T-helper 1 cell treated with Interleukin-12 subunit alpha and Interleukin-12 subunit beta and Interleukin-4 antibody, amounts not matched to agents 30 μg/mL and 1 μg/mL, for 36 hours (primary cell): ENCODE results near the gene DBNDD1.
"Not testable (repeated sequence)": the region's sequence is repeated elsewhere in the genome, so short reads cannot be mapped to it uniquely, and the experiment has no call there.

Experiments
- H3K27ac Mint-ChIP-seq: one replicate; pipeline ENCODE4 v1.8.0; 2021; ENCODE audit warnings: mild to moderate bottlenecking, mixed read lengths
- H3K27me3 Mint-ChIP-seq: one replicate; pipeline ENCODE4 v1.8.0; 2021; ENCODE audit warnings: low read depth, mixed read lengths
- H3K36me3 Mint-ChIP-seq: one replicate; pipeline ENCODE4 v1.8.0; 2021; ENCODE audit warnings: low read depth, mixed read lengths
- H3K4me1 Mint-ChIP-seq: one replicate; pipeline ENCODE4 v1.8.0; 2021; ENCODE audit warnings: low read depth, mixed read lengths
- H3K4me3 Mint-ChIP-seq: one replicate; pipeline ENCODE4 v1.8.0; 2021; ENCODE audit warnings: mild to moderate bottlenecking, moderate library complexity, mixed read lengths
- H3K9me3 Mint-ChIP-seq: one replicate; pipeline ENCODE4 v1.8.0; 2021; ENCODE audit warnings: mixed read lengths

Gene DBNDD1

DNA sequence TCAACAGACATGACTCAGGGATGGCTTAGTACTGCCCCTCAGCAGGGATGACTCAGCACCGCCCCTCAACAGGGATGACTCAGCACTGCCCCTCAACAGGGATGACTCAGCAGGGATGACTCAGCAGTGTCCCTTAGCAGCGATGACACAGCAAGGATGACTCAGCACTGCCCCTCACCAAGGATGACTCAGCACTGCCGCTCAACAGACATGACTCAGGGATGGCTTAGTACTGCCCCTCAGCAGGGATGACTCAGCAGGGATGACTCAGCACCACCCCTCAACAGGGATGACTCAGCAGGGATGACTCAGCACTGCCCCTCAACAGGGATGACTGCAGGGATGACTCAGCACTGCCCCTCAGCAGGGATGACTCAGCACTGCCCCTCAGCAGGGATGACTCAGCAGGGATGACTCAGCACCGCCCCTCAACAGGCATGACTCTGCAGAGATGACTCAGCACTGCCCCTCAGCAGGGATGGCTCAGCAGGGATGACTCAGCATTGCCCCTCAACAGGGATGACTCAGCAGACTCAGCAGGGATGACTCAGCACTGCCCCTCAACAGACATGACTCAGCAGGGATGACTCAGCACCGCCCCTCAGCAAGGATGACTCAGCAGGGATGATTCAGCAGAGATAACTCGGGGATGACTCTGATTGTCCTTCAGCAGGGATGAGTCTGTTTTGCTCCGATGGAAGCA lies 23.6 kb downstream of the DBNDD1 start:
- Mint-ChIP-seq H3K4me3 (peak overlapping the region; percentile 21), H3K9me3 (peaks cover 30% of the 10 kb centered on the region)

DNA sequence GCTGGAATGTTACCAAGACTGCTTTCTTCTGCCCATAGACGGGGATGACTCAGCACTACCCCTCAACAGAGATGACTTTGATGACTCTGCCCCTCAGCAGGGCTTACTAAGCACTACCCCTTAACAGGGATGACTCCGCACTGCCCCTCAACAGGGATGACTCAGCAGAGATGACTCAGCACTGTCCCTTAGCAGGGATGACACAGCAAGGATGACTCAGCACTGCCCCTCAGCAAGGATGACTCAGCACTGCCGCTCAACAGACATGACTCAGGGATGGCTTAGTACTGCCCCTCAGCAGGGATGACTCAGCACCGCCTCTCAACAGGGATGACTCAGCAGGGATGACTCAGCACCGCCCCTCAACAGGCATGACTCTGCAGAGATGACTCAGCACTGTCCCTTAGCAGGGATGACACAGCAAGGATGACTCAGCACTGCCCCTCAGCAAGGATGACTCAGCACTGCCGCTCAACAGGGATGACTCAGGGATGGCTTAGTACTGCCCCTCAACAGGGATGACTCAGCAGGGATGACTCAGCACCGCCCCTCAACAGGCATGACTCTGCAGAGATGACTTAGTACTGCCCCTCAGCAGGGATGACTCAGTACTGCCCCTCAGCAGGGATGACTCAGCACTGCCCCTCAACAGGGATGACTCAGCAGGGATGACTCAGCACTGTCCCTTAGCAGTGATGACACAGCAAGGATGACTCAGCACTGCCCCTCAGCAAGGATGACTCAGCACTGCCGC lies 24.4 kb downstream of the DBNDD1 start:
- not testable (repeated sequence) for H3K4me3 Mint-ChIP-seq, H3K4me1 Mint-ChIP-seq, H3K27me3 Mint-ChIP-seq
- Mint-ChIP-seq H3K36me3 (peaks cover 68% of the 10 kb centered on the region), H3K27ac (peak overlapping the region; percentile 89), H3K9me3 (peaks cover 30% of the 10 kb centered on the region)

More for the DNA sequence above, 23.6 kb downstream of the DBNDD1 start:
- Mint-ChIP-seq H3K36me3 (peaks cover 63% of the 10 kb centered on the region), H3K27ac (peak overlapping the region; percentile 89)
- not testable (repeated sequence) for H3K4me1 Mint-ChIP-seq, H3K27me3 Mint-ChIP-seq

DNA sequence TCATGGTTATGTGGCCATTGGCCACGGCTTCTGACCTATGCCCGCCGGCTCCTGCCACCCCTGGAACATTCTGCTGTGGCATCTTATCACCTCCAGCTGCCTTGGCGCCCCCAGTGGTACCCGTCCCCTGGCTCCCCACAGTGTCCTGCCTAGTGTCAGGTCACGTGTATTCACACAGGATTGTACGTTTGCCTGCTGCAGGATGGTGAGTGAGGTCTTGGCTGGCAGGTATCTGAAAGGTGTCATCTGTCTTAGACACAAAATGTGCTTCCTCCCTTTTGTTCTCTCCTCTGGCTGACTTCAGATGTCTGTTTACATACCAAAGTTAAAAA lies 24.9 kb downstream of the DBNDD1 start:
- Mint-ChIP-seq H3K4me1 (peaks cover 3% of the 10 kb centered on the region), H3K36me3 (peaks cover 68% of the 10 kb centered on the region), H3K4me3 (no peak overlapping the region)

DNA sequence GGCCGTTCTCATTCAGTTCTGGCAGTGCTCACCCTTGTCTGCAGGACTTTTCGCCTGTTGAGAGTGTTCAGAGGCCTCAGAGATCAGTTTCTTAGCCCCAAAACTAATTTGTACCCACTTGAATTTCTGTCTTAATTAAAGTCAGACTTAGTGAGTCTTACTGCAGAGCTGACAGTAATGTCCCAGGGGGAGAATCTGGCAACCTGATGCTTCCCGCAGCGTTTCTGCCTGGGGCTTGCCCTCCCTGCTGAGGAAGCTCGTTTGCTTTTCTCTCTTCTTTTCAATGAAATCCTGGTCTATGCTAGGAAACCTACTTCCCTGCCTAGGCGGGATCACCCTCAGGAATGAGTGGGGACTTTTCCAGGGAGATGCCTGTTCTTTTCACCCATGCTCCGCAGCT lies 25.3 kb downstream of the DBNDD1 start:
- Mint-ChIP-seq H3K27ac (no peak overlapping the region), H3K36me3 (peaks cover 71% of the 10 kb centered on the region), H3K4me3 (no peak overlapping the region), H3K9me3 (peaks cover 30% of the 10 kb centered on the region), H3K4me1 (peaks cover 3% of the 10 kb centered on the region), H3K27me3 (no peaks in the 10 kb centered on the region)

More for the DNA sequence above, 24.9 kb downstream of the DBNDD1 start:
- no peaks in the 10 kb centered on the region for H3K27me3 Mint-ChIP-seq
- peaks cover 30% of the 10 kb centered on the region for H3K9me3 Mint-ChIP-seq
- peak overlapping the region; percentile 89 for H3K27ac Mint-ChIP-seq

DNA sequence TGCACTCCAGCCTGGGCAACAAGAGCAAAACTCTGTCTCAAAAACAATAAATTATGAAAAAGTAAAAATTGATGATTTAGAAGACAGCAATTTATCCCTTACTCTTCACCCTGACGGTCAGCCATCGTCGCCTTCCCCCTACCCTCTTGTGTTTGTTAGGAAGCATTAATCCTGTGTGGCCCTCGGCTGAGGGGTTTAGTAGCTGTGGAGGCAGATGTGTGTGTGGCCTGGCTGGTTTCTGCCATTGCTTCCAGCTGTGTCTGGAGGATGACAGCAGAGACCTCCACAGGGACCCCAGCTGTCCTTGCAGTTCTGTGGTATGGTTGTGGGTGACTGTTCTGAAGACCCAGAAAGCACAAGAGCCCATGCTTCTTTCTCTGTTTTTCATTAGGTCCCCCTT lies 25.9 kb downstream of the DBNDD1 start:
- no peak overlapping the region for H3K4me3 Mint-ChIP-seq
- H3K4me1 Mint-ChIP-seq, result peaks cover 3% of the 10 kb centered on the region
- H3K9me3 Mint-ChIP-seq, result peaks cover 30% of the 10 kb centered on the region
- H3K36me3 Mint-ChIP-seq, result peaks cover 70% of the 10 kb centered on the region
- H3K27ac Mint-ChIP-seq, result no peak overlapping the region
- no peaks in the 10 kb centered on the region for H3K27me3 Mint-ChIP-seq

DNA sequence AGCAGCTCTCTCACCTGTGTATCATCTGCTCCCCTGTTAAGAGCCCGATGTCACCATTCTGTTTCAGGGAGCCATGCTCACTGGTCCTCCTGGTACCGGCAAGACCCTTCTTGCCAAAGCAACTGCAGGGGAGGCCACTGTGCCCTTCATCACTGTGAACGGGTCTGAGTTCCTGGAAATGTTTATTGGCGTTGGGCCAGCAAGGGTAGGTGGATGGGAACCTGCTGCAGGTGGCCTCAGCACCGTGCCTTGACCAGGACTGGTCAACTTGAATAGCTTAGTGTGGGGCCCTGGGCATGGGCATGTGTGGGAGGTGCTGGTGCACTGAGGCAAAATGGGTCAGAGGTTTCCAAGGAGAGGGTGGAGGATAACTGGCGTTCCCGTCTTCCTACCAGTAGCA lies 28.5 kb downstream of the DBNDD1 start:
- H3K4me1 Mint-ChIP-seq, result peaks cover 3% of the 10 kb centered on the region
- H3K9me3 Mint-ChIP-seq, result peaks cover 25% of the 10 kb centered on the region
- H3K36me3 Mint-ChIP-seq, result peaks cover 65% of the 10 kb centered on the region

DNA sequence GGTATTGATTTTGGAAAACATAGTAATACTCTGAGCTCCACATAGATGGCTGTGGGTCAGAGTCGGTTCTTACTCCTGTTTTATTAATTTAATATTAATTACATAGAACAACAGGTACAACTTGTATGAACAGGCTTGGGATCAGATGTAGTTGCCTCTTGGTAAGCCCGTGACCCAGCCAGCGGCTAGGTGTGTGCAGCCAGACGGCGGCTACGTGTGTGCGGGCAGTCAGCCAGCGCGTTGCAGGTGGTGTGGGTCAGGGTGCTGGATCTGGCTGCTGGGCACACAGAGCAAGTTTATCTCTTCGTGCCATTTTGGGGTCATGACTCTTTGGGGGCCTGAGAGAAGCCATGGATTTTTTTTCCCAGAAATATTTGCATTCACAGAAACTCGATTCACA lies 30.3 kb downstream of the DBNDD1 start:
- Mint-ChIP-seq H3K4me3 (no peak overlapping the region), H3K27ac (no peak overlapping the region), H3K36me3 (peaks cover 59% of the 10 kb centered on the region)

More for the DNA sequence above, 28.5 kb downstream of the DBNDD1 start:
- Mint-ChIP-seq H3K27me3 (no peaks in the 10 kb centered on the region), H3K27ac (no peak overlapping the region), H3K4me3 (no peak overlapping the region)

DNA sequence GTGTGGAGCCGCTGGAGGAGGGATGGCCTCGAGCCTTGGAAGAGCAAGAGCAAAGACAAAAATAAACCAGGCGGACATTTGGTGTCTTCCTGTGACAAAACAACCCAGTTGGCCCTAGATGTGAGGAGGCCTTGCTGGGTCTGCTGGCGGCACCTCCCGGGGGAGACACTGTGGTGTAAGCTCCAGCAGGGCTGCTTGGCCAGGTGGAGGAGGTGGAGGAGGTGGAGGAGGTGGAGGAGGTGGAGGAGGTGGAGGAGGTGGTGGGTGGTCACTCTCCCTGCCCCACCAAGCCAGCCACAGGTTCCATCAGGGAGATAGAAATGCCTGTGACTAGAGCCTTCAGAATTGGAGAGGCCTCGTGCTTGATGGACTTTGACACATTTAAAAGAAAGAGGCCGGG lies 32.1 kb downstream of the DBNDD1 start:
- Mint-ChIP-seq H3K4me3 (no peak overlapping the region), H3K27ac (no peak overlapping the region)

More for the DNA sequence above, 30.3 kb downstream of the DBNDD1 start:
- H3K4me1 Mint-ChIP-seq, result no peaks in the 10 kb centered on the region
- no peaks in the 10 kb centered on the region for H3K27me3 Mint-ChIP-seq
- H3K9me3 Mint-ChIP-seq, result peaks cover 10% of the 10 kb centered on the region

DNA sequence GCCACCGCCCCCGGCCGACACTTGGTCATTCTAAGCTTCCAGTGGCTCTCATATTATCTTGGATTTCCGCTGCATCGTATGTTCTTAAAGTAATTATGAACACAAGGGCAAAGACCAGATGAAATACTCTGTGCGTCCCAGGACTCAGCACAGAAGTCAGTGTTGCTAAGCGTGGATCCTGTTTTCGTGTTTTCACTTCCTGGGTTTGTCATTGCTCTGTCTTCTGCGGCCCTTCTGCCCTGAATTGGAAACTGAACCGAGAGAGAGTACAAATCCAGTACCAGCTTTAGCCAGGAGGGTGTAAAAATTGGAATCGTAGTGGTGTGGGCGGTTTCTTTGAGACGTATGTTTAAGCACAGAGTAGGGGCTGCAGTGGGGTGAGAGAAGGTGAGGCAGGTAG lies 32.7 kb downstream of the DBNDD1 start:
- H3K9me3 Mint-ChIP-seq, result no peaks in the 10 kb centered on the region
- H3K4me3 Mint-ChIP-seq, result no peak overlapping the region
- H3K27ac Mint-ChIP-seq, result no peak overlapping the region
- peaks cover 42% of the 10 kb centered on the region for H3K36me3 Mint-ChIP-seq
- H3K4me1 Mint-ChIP-seq, result no peaks in the 10 kb centered on the region
- no peaks in the 10 kb centered on the region for H3K27me3 Mint-ChIP-seq

More for the DNA sequence above, 32.1 kb downstream of the DBNDD1 start:
- Mint-ChIP-seq H3K36me3 (peaks cover 46% of the 10 kb centered on the region), H3K4me1 (no peaks in the 10 kb centered on the region), H3K27me3 (no peaks in the 10 kb centered on the region), H3K9me3 (peaks cover 3% of the 10 kb centered on the region)

DNA sequence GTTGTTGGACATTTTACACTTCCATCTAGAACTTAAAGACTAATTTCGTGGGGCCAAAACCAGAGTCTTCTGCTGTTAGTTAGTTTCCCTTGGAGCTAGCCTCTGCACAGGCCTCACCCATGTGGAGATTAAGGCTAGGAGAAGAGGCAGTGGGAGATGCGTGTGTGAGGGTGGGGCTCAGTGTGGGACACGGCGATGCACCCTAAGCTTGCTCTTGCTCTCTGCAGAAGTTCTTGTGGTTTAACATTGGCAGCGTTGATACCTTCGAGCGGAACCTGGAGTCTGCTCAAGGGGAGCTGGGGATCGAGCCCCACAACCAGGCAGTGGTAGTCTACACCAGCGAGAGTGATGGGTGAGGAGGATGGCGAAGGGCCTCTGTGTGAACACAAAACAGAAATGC lies 34.0 kb downstream of the DBNDD1 start:
- peaks cover 33% of the 10 kb centered on the region for H3K36me3 Mint-ChIP-seq
- no peak overlapping the region for H3K27ac Mint-ChIP-seq
- H3K4me1 Mint-ChIP-seq, result no peaks in the 10 kb centered on the region
- H3K4me3 Mint-ChIP-seq, result no peak overlapping the region
- no peaks in the 10 kb centered on the region for H3K27me3 Mint-ChIP-seq
- H3K9me3 Mint-ChIP-seq, result no peaks in the 10 kb centered on the region

DNA sequence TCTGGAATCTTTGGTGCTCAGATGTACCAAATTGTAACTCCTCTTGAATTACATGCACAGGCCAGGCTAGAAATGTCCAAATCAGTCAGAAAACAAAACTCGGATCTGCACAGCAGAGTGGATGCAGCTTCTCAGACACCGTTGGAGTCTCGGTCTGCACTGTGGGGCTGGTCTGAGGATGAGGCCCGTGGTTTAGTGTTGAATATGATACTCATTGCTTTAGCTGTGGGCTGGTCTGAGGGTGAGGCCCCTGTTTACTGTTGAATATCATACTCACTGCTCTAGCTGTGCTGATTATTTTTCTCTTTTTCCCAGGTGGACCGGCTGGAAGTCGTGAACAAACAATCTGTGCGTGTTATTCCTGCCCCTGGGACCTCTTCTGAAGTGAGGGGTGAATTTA lies 35.0 kb downstream of the DBNDD1 start:
- H3K4me1 Mint-ChIP-seq, result no peaks in the 10 kb centered on the region
- no peak overlapping the region for H3K27ac Mint-ChIP-seq
- no peaks in the 10 kb centered on the region for H3K9me3 Mint-ChIP-seq
- no peaks in the 10 kb centered on the region for H3K27me3 Mint-ChIP-seq
- no peak overlapping the region for H3K4me3 Mint-ChIP-seq
- H3K36me3 Mint-ChIP-seq, result peaks cover 30% of the 10 kb centered on the region

DNA sequence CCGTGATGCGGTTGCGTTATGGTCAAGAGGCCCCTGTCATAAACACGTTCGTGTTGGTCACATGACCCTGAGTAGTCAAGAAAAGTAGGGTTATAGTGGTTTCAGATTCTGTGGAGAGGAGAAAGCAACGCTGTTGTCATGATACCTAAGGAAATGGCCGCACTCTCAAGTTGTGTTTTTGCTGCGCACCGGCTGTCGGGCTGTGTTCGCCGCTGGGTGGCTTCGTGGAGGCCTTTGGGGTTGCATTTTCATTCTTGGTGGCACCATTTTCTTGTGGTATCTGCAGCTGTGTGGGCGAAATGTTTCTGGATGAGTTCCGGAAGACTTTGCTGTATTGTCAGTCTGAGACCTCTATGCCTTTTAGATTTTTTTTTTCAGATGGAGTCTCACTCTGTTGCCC lies 35.7 kb downstream of the DBNDD1 start:
- no peaks in the 10 kb centered on the region for H3K27me3 Mint-ChIP-seq
- H3K4me1 Mint-ChIP-seq, result no peaks in the 10 kb centered on the region
- no peak overlapping the region for H3K4me3 Mint-ChIP-seq
- no peaks in the 10 kb centered on the region for H3K9me3 Mint-ChIP-seq
- H3K36me3 Mint-ChIP-seq, result peaks cover 31% of the 10 kb centered on the region
- no peak overlapping the region for H3K27ac Mint-ChIP-seq

DNA sequence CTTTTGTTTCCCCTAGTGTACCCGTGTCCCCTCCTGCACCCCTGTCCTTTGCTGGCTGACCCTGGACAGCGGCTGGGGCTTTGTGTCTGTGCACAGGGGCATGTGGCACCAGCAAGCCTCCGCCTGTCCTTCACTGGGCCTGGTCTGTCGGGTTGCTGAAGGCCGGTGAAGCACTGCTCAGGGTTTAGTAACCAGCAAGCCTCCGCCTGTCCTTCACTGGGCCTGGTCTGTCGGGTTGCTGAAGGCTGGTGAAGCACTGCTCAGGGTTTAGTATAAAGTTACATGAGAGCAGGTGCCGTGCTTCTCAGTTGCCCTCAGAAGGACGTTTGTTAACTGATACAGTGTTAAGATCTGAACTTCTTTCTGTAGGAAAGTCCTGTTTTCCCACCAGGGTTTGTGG lies 36.9 kb downstream of the DBNDD1 start:
- H3K36me3 Mint-ChIP-seq, result peaks cover 30% of the 10 kb centered on the region
- no peaks in the 10 kb centered on the region for H3K9me3 Mint-ChIP-seq
- H3K4me3 Mint-ChIP-seq, result no peak overlapping the region
- no peaks in the 10 kb centered on the region for H3K27me3 Mint-ChIP-seq
- H3K27ac Mint-ChIP-seq, result no peak overlapping the region
- H3K4me1 Mint-ChIP-seq, result no peaks in the 10 kb centered on the region

DNA sequence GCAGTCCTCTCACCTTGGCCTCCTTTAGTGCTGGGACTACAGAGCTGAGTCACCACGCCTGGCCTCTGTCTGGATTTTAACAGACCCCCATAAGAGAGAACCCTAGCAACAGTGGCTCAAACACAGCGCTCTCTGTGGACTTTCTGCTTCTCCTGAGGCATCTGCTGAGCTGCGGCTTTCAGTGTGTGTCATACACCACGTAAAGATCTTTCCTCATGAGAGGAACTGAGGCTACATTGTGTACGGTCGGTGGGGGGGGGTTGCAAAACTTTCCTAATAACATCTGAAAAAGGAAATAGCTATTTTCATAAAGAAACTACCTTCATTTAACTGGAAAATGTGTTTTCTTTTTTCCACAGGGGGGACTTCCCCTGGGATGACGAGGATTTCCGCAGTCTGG lies 37.8 kb downstream of the DBNDD1 start:
- Mint-ChIP-seq H3K4me1 (no peaks in the 10 kb centered on the region), H3K9me3 (no peaks in the 10 kb centered on the region), H3K4me3 (no peak overlapping the region), H3K36me3 (peaks cover 23% of the 10 kb centered on the region), H3K27ac (no peak overlapping the region), H3K27me3 (no peaks in the 10 kb centered on the region)

DNA sequence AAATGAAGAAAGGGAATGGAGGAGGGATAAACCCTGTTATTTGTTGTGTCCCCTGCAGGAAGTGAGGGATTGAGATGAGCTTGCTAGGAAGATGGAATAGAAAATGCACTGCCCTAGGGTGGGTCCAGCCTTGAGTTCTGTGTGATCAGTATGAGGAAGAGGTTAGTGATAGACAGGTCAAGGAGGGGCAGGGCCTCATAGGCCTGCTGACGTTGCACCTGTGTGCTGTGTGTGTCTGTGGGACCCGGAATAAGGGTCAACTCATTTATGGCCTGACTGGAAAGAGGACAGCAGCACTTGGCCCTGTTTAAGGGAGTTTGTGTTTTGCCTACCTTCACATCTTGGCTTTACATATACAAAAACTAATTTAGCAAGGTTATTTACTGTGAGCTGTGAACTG lies 44.4 kb downstream of the DBNDD1 start:
- H3K4me3 Mint-ChIP-seq, result no peak overlapping the region
- peaks cover 3% of the 10 kb centered on the region for H3K9me3 Mint-ChIP-seq
- H3K27ac Mint-ChIP-seq, result no peak overlapping the region
- peaks cover 22% of the 10 kb centered on the region for H3K36me3 Mint-ChIP-seq
- H3K27me3 Mint-ChIP-seq, result no peaks in the 10 kb centered on the region
- peaks cover 22% of the 10 kb centered on the region for H3K4me1 Mint-ChIP-seq
